AG04449 (cell line): ENCODE results near the gene USH2A.

Experiments
- CTCF ChIA-PET: fragments of 350-600 bp; formaldehyde crosslinking; extraction: SDS; loops from one replicate; lab custom pipeline; 2021; ENCODE audit warnings: antibody characterized with exemption; lab: Yijun Ruan, JAX
- POLR2A ChIA-PET: fragments of 400-600, 350-600 bp; formaldehyde crosslinking; extraction: SDS; loops from one replicate; lab custom pipeline; 2020; ENCODE audit warnings: antibody characterized with exemption, inconsistent platforms; lab: Yijun Ruan, JAX
- DNase-seq: peaks from one replicate; pipeline ENCODE4 v3.0.0-alpha.2; 2010; ENCODE audit warnings: low read depth, low spot score
- H3K4me3 ChIP-seq: 2 replicates; pipeline ENCODE4 v1.5.1; 2011; ENCODE audit warnings: low read depth, mild to moderate bottlenecking, control low read depth, low read length
- CTCF ChIP-seq: IDR thresholded peaks from one replicate; pipeline ENCODE4 v1.5.1; 2011; ENCODE audit warnings: mild to moderate bottlenecking, moderate library complexity, low read length, control low read depth, inconsistent platforms; ENCODE audit not compliant: insufficient read depth; ENCODE audit errors: missing control alignments

Gene USH2A

GRCh38 chr1:215648957-215649356, 774.3 kb downstream of the USH2A start:
- ChIA-PET CTCF (interaction anchor here (0.7 kb wide), 1 partner anchor 11 kb away, joined by 3 read pairs; no protein-coding TSS in a partner anchor), POLR2A (no interaction called here)
- no peak for TF ChIP-seq CTCF
- no peak overlapping the region for H3K4me3 ChIP-seq
- DNase-seq, result no peak

DNA sequence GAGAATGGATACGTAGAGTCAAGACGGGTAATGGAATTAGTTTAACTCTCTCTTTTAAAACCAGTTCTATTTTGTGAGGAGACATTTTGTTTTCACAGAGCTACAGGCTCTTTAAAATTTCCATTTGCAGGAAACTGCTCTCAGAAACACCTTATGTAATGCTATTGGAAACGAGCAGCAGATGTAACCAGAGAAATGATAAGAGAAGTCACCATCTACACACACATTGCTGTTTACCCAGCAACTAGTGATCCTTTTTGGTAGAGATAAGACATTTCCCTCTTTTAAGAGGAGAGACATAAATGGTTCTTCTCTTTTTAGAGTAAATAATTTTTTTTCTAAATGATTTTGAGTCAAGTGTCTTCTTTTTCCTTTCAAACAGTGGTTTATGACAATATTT, 775.5 kb downstream of the USH2A start:
- ChIA-PET POLR2A (no interaction called here), CTCF (interaction anchor here (1.1 kb wide), 1 partner anchor 62 kb away, joined by 3 read pairs; no protein-coding TSS in a partner anchor)
- H3K4me3 ChIP-seq, result no peak overlapping the region
- TF ChIP-seq CTCF, result no peak
- no peak for DNase-seq

DNA sequence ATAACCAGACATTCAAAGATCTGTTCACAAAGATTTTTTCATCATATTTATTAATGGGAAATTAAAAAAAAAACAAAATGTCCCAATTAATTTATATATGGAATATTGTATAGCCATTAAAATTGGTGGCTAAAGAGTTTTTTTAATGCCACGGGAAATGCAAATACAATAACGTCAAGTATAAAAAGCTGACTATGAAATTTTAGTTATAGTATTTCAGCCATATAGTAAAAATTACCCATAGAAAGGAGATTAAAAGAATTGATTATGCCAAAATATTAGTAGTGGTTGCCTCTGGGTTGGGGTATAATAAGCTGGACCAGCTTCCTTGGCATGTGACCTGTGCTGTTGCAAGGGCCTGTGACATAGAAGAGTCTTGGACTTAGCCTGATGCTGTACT, 777.4 kb downstream of the USH2A start:
- TF ChIP-seq CTCF, result no peak
- CTCF ChIA-PET, result no interaction called here

DNA sequence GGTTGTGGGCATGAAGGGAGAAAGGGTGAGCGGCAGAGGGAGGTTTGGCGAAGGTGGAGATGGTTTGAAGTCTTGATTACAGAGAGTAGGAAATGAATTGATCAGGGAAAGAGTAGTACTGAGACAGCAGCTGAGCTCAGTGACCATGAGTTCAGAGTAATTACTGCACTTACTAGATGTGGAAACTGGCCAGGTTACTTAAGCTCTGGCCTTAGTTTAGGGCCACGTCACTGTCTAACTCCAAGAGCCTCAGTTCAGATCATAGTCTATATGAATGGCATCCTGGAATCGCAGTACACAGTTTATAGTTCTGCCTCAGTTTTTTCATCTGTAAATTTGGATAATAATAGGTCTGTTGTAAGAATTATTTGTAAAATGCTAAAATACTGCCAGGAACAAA, 778.1 kb downstream of the USH2A start:
- no peak for TF ChIP-seq CTCF
- H3K4me3 ChIP-seq, result no peak overlapping the region
- ChIA-PET CTCF (no interaction called here), POLR2A (no interaction called here)
- DNase-seq, result no peak

More for the DNA sequence above, 777.4 kb downstream of the USH2A start:
- POLR2A ChIA-PET, result no interaction called here
- no peak for DNase-seq
- H3K4me3 ChIP-seq, result no peak overlapping the region

DNA sequence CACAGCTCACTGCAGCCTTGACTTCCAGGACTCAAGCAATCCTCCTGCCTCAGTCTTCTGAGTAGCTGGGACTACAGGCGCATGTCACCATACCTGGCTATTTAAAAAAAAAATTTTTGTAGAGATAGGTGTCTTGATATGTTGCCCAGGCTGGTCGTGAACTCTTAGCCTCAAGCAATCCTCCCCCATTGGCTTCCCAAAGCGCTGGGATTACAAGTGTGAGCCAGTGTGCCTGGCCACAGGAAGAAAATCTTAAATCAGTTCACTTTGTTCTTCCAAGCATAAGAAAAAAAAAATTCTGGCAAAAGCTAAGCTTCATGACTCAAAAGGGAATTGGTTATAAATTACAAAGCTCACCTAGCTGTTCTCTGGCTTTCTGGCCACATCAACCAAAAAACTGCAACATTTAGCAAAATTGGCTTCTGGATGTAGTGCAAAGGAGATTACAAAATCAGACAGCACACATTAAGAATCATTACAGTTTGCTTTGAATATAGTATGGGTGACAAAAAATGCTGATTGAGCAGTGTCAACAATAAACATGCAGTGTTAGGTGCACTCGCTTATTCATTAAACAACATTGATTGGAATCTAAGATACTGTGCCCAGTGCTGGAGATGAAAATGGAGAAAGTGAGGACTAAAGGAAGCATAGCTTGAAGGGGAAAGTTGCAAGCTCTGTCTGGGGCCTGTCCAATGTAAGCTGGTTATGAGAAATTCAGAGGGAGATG, 779.5 kb downstream of the USH2A start:
- H3K4me3 ChIP-seq, result no peak overlapping the region
- POLR2A ChIA-PET, result no interaction called here
- TF ChIP-seq CTCF, result no peak
- no peak for DNase-seq
- CTCF ChIA-PET, result no interaction called here

DNA sequence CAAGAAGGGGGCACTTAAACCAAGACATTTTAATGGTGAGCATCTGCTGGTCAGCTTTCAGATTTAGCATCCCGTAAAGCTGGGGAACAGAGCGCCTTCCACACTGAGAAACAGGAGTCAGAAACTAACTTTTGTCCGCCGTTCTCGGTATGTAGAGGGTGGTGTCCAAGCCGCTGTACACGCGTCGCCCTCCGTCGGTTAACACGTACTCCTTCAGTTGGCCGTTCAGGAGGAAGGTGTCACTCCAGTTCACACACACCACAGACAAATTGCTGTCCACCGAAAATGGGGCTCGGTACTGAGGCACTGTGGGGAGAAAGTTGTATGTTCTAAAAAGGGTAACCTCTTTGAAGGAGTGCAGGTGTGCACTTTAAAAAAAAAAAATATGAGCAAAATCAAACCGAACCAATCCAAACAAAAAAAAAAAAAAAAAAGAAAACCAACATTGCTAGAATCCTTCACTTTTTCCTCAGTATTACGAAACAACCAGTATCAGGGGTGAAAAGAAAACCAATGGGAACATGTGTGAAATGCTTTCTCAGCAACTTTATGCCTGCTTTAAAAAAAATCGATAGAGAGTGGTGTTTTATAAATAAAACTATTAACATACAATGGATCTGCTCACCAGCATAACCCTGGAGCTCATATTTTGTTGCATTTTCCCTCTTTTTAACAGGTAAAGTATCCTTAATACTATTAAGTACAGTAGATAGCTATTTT, 782.7 kb downstream of the USH2A start:
- H3K4me3 ChIP-seq, result no peak overlapping the region
- ChIA-PET POLR2A (no interaction called here), CTCF (no interaction called here)
- no peak for DNase-seq
- no peak for TF ChIP-seq CTCF
